HG02610 (cell line): ENCODE results near the gene DMRTA2.

ENCODE experiments used
- ATAC-seq: cut with Tn5 transposase; IDR thresholded peaks from one replicate; pipeline ENCODE4 v1.9.1; 2021; ENCODE audit warnings: mild to moderate bottlenecking, moderate library complexity; ENCODE audit not compliant: unreplicated experiment

The DMRTA2 gene

GRCh38 chr1:50424045-50424883, 1.0 kb upstream of the DMRTA2 start:
- no peak for ATAC-seq

- peak; percentile 13 for ATAC-seq
Observed at GRCh38 chr1:50423670-50424000, 392 bp upstream of the DMRTA2 start.

- ATAC-seq, result no peak
Observed at GRCh38 chr1:50422675-50422945, 633 bp downstream of the DMRTA2 start.

GRCh38 chr1:50421768-50422674, 1.2 kb downstream of the DMRTA2 start:
- no peak for ATAC-seq

- ATAC-seq, result no peak
Observed at GRCh38 chr1:50421366-50421748, 1.9 kb downstream of the DMRTA2 start.

GRCh38 chr1:50420689-50421365, 2.4 kb downstream of the DMRTA2 start:
- no peak for ATAC-seq

GRCh38 chr1:50419907-50420677, 3.2 kb downstream of the DMRTA2 start:
- no peak for ATAC-seq

GRCh38 chr1:50419192-50419906, 3.9 kb downstream of the DMRTA2 start:
- no peak for ATAC-seq

GRCh38 chr1:50418600-50419109, 4.6 kb downstream of the DMRTA2 start:
- ATAC-seq, result no peak

GRCh38 chr1:50417946-50418599, 5.2 kb downstream of the DMRTA2 start:
- no peak for ATAC-seq

- ATAC-seq, result no peak
Observed at GRCh38 chr1:50417507-50417906, 5.7 kb downstream of the DMRTA2 start.

GRCh38 chr1:50416553-50417453, 6.4 kb downstream of the DMRTA2 start:
- no peak for ATAC-seq

GRCh38 chr1:50416150-50416527, 7.1 kb downstream of the DMRTA2 start:
- ATAC-seq, result no peak

GRCh38 chr1:50415235-50416149, 7.8 kb downstream of the DMRTA2 start:
- no peak for ATAC-seq

- no peak for ATAC-seq
Observed at GRCh38 chr1:50414853-50415234, 8.4 kb downstream of the DMRTA2 start.

GRCh38 chr1:50412813-50413476, 10.3 kb downstream of the DMRTA2 start:
- ATAC-seq, result no peak

GRCh38 chr1:50405814-50406213, 17.4 kb downstream of the DMRTA2 start:
- ATAC-seq, result no peak
